Measurements from ENCODE around the gene ZNF646. TPM values are rescaled to one million over a fixed set of nuclear protein-coding genes. Genes with fewer than 3 reads are reported as not detected.

The ZNF646 gene
- total and polyA plus RNA-seq, 4 donors, result 0.89 to 9.6 (median 4.0) TPM

DNA sequence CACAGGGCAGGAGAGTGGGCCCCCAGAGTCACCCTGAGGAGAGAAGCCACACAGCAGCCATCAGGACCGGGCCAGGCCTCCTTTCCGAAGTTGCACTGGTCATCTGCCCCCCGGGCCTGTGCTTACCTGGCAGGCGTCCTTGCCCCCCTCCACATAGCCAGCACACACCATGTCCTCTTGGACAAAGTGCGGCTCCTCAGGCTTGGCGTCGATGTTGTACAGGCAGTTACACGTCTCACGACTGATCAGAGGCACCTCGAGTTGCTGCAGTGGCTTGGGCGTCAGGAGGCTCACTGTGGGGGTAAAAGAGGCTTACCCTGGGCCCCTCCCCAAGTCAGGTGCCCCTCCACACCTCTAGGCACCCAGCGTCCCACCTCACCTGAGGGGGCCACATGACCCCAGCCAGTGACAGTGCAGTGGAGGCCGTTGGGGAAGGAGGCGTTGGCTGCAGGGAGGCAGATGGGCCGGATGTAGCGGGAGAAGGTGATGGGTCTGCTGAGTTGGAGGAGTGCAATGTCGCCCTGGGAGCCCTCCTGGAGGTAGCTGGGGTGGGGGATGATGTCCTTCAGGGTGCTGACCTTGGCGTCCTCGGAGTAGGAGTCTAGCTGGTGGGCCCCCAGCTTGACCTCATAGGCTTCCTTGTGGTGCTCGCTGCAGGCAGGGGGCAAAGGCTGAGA, 58.2 kb downstream of the ZNF646 start:
- WGBS, result 88% methylated on average over 20 of the region's 20 CpGs
- Histone ChIP-seq H3K27ac (ENCODE audit: low read depth in 1 of 2, low read length in 2 of 2) (no peak overlapping the region), H3K36me3 (ENCODE audit: control insufficient read depth in 4 of 4, insufficient read depth in 3 of 4, low read depth in 1 of 4, low read length in 3 of 4) (peaks cover 8 to 37% (median 12%) of the 10 kb centered on the region in 4 donors), H3K27me3 (ENCODE audit: control insufficient read depth in 4 of 4, insufficient read depth in 4 of 4, low read length in 3 of 4) (no peaks in the 10 kb centered on the region), H3K4me1 (ENCODE audit: control insufficient read depth in 4 of 4, insufficient read depth in 4 of 4, low read length in 3 of 4) (peaks cover 0 to 18% (median 5%) of the 10 kb centered on the region in 4 donors), H3K4me3 (ENCODE audit: low read depth in 1 of 3, low read length in 3 of 3) (no peak overlapping the region), H3K9ac (ENCODE audit: low read depth in 1 of 2, low read length in 2 of 2) (no peak overlapping the region), H3K9me3 (ENCODE audit: control insufficient read depth in 4 of 4, low read length in 3 of 4) (no peaks in the 10 kb centered on the region)
- TF ChIP-seq, protein P1, sequence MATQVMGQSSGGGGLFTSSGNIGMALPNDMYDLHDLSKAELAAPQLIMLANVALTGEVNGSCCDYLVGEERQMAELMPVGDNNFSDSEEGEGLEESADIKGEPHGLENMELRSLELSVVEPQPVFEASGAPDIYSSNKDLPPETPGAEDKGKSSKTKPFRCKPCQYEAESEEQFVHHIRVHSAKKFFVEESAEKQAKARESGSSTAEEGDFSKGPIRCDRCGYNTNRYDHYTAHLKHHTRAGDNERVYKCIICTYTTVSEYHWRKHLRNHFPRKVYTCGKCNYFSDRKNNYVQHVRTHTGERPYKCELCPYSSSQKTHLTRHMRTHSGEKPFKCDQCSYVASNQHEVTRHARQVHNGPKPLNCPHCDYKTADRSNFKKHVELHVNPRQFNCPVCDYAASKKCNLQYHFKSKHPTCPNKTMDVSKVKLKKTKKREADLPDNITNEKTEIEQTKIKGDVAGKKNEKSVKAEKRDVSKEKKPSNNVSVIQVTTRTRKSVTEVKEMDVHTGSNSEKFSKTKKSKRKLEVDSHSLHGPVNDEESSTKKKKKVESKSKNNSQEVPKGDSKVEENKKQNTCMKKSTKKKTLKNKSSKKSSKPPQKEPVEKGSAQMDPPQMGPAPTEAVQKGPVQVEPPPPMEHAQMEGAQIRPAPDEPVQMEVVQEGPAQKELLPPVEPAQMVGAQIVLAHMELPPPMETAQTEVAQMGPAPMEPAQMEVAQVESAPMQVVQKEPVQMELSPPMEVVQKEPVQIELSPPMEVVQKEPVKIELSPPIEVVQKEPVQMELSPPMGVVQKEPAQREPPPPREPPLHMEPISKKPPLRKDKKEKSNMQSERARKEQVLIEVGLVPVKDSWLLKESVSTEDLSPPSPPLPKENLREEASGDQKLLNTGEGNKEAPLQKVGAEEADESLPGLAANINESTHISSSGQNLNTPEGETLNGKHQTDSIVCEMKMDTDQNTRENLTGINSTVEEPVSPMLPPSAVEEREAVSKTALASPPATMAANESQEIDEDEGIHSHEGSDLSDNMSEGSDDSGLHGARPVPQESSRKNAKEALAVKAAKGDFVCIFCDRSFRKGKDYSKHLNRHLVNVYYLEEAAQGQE (IDR thresholded peaks at IDR 0.05), result no peak
- TF ChIP-seq JUND (IDR thresholded peaks at IDR 0.05), result no peak
- no peak for TF ChIP-seq HNF4A (conservative IDR thresholded peaks at IDR 0.05)
- TF ChIP-seq RAD21 (IDR thresholded peaks at IDR 0.05), result no peak
- no peak for TF ChIP-seq TAF1 (conservative IDR thresholded peaks at IDR 0.05)
- TF ChIP-seq, protein P2, sequence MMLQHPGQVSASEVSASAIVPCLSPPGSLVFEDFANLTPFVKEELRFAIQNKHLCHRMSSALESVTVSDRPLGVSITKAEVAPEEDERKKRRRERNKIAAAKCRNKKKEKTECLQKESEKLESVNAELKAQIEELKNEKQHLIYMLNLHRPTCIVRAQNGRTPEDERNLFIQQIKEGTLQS (IDR thresholded peaks at IDR 0.05), result no peak
- no peak for TF ChIP-seq RXRA (IDR thresholded peaks at IDR 0.05)
- TF ChIP-seq SP1 (IDR thresholded peaks at IDR 0.05), result no peak
- TF ChIP-seq, protein P3, sequence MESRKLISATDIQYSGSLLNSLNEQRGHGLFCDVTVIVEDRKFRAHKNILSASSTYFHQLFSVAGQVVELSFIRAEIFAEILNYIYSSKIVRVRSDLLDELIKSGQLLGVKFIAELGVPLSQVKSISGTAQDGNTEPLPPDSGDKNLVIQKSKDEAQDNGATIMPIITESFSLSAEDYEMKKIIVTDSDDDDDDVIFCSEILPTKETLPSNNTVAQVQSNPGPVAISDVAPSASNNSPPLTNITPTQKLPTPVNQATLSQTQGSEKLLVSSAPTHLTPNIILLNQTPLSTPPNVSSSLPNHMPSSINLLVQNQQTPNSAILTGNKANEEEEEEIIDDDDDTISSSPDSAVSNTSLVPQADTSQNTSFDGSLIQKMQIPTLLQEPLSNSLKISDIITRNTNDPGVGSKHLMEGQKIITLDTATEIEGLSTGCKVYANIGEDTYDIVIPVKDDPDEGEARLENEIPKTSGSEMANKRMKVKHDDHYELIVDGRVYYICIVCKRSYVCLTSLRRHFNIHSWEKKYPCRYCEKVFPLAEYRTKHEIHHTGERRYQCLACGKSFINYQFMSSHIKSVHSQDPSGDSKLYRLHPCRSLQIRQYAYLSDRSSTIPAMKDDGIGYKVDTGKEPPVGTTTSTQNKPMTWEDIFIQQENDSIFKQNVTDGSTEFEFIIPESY (IDR thresholded peaks at IDR 0.05), result no peak
- no peak for TF ChIP-seq CTCF (IDR thresholded peaks at IDR 0.05; ENCODE audit: low read depth, low read length, missing input control)
- TF ChIP-seq EGR1 (IDR thresholded peaks at IDR 0.05; ENCODE audit: low read depth in 2 of 2), result no peak
- no peak for TF ChIP-seq FOXA1 (IDR thresholded peaks at IDR 0.05)
- no peak for TF ChIP-seq HNF4G (IDR thresholded peaks at IDR 0.05)
- TF ChIP-seq GABPA (IDR thresholded peaks at IDR 0.05 in 1 of 2, conservative IDR thresholded peaks at IDR 0.05 in 1 of 2), result no peak
- no peak for DNase-seq (ENCODE audit: low spot score)

DNA sequence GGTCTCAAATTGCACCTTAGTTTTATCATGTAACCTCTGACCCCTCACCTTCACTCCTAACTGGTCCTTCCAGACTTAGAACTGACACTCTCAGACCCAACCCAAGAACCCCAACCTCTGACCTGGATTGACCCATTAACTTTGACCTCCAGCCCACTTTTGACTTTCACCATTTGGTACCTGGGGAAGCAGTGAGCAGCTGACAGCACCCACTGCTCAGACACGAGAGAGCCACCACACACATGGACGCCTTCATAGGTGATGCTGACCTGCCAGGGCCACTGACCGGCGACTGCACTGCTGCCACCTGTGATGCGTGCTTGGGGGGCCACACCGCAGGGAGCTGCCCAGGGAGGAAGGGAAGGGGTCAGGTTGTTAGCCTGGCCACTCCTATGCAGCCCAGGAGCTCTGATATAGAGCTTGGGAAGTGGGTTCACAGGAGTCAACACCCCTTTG, 58.9 kb downstream of the ZNF646 start:
- H3K4me1 ChIP-seq (ENCODE audit: control insufficient read depth in 4 of 4, insufficient read depth in 4 of 4, low read length in 3 of 4), result peaks cover 0 to 18% (median 5%) of the 10 kb centered on the region in 4 donors
- no peak overlapping the region for H3K9ac ChIP-seq (ENCODE audit: low read depth in 1 of 2, low read length in 2 of 2)
- H3K27ac ChIP-seq (ENCODE audit: low read depth in 1 of 2, low read length in 2 of 2), result no peak overlapping the region
- no peak for DNase-seq (ENCODE audit: low spot score)
- H3K4me3 ChIP-seq (ENCODE audit: low read depth in 1 of 3, low read length in 3 of 3), result no peak overlapping the region
- WGBS, result 91% methylated on average over 6 of the region's 6 CpGs
- TF ChIP-seq HNF4G (IDR thresholded peaks at IDR 0.05), result no peak
- no peak for TF ChIP-seq JUND (IDR thresholded peaks at IDR 0.05)
- TF ChIP-seq, protein P4, sequence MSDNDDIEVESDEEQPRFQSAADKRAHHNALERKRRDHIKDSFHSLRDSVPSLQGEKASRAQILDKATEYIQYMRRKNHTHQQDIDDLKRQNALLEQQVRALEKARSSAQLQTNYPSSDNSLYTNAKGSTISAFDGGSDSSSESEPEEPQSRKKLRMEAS (IDR thresholded peaks at IDR 0.05), result no peak
- TF ChIP-seq, protein P2 (IDR thresholded peaks at IDR 0.05), result no peak
- no peak for TF ChIP-seq CTCF (IDR thresholded peaks at IDR 0.05; ENCODE audit: low read depth, low read length, missing input control)
- TF ChIP-seq TAF1 (conservative IDR thresholded peaks at IDR 0.05), result no peak
- TF ChIP-seq SP1 (IDR thresholded peaks at IDR 0.05), result no peak
- TF ChIP-seq GABPA (IDR thresholded peaks at IDR 0.05 in 1 of 2, conservative IDR thresholded peaks at IDR 0.05 in 1 of 2), result no peak
- TF ChIP-seq RAD21 (IDR thresholded peaks at IDR 0.05), result no peak
- H3K36me3 ChIP-seq (ENCODE audit: control insufficient read depth in 4 of 4, insufficient read depth in 3 of 4, low read depth in 1 of 4, low read length in 3 of 4), result peaks cover 8 to 30% (median 11%) of the 10 kb centered on the region in 4 donors
- no peaks in the 10 kb centered on the region for H3K9me3 ChIP-seq (ENCODE audit: control insufficient read depth in 4 of 4, low read length in 3 of 4)
- H3K27me3 ChIP-seq (ENCODE audit: control insufficient read depth in 4 of 4, insufficient read depth in 4 of 4, low read length in 3 of 4), result no peaks in the 10 kb centered on the region

Data from liver (tissue), 9 donors.